ENCODE results near the gene CYP8B1. TPM values are rescaled to one million over a fixed set of nuclear protein-coding genes. Genes with fewer than 3 reads are reported as not detected.

Gene CYP8B1
- total RNA-seq, 2 donors from 2014 or later: 0.20 TPM; not detected in 1

DNA sequence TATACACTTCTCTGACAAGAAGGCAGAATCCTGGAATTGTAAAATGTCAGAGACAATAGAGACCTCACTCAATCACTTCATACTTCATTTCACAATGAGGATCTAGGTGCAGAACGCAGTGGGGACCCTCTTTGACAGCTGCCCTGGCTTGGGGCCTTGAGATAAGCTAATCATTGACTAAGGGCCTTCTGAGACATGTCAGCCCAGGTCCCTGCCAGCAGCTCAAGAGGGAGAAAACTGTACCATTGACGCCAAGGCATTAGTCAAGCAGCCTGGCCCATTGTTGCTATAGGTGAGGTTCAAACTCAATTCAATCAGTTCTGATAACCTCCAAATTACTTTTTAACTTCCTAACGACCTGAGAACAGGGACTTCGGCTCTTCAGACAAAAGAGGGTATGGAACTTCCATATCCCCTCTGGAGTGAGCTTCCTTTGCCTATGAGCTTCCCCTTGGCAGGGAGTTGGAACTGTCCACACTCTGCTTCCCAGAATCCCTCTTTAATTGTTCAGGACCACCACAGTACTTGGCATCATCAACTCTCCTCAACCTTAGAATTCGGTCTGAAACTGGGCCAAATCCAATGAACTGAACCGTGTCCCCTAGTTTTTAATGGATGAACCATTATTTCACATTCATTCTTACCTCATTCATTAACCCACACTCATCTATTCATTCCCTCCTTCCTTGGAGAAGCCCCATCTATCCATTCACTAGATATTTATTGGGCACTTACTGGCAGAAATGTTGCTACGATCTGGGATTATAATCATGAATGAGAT lies 1.5 kb upstream of the CYP8B1 start:
- no peaks in the 10 kb centered on the region for H3K9me3 ChIP-seq
- no peak overlapping the region for H3K27ac ChIP-seq
- H3K27me3 ChIP-seq: no peaks in the 10 kb centered on the region
- no peaks in the 10 kb centered on the region for H3K36me3 ChIP-seq
- intact Hi-C loops (cut with DNase I): no loop called here
- H3K4me3 ChIP-seq: no peak overlapping the region
- no peaks in the 10 kb centered on the region for H3K4me1 ChIP-seq
- TF ChIP-seq, protein P1, sequence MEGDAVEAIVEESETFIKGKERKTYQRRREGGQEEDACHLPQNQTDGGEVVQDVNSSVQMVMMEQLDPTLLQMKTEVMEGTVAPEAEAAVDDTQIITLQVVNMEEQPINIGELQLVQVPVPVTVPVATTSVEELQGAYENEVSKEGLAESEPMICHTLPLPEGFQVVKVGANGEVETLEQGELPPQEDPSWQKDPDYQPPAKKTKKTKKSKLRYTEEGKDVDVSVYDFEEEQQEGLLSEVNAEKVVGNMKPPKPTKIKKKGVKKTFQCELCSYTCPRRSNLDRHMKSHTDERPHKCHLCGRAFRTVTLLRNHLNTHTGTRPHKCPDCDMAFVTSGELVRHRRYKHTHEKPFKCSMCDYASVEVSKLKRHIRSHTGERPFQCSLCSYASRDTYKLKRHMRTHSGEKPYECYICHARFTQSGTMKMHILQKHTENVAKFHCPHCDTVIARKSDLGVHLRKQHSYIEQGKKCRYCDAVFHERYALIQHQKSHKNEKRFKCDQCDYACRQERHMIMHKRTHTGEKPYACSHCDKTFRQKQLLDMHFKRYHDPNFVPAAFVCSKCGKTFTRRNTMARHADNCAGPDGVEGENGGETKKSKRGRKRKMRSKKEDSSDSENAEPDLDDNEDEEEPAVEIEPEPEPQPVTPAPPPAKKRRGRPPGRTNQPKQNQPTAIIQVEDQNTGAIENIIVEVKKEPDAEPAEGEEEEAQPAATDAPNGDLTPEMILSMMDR (IDR thresholded peaks at IDR 0.05): no peak
- DNase-seq: no peak
- H3K9ac ChIP-seq (ENCODE audit: low read depth in 2 of 2, low read length in 2 of 2): no peak overlapping the region

GRCh38 chr3:42876401-42876800 lies 722 bp upstream of the CYP8B1 start:
- Histone ChIP-seq H3K9ac (ENCODE audit: low read depth in 2 of 2, low read length in 2 of 2) (no peak overlapping the region), H3K36me3 (no peaks in the 10 kb centered on the region), H3K9me3 (no peaks in the 10 kb centered on the region), H3K4me1 (no peaks in the 10 kb centered on the region), H3K4me3 (no peak overlapping the region), H3K27ac (no peak overlapping the region), H3K27me3 (no peaks in the 10 kb centered on the region)
- DNase-seq: no peak
- TF ChIP-seq, protein P1 (IDR thresholded peaks at IDR 0.05): no peak
- intact Hi-C loops (cut with DNase I): no loop called here

- no peaks in the 10 kb centered on the region for H3K9me3 ChIP-seq
- DNase-seq: no peak
- H3K27ac ChIP-seq: no peak overlapping the region
- H3K4me3 ChIP-seq: no peak overlapping the region
- no peaks in the 10 kb centered on the region for H3K27me3 ChIP-seq
- H3K36me3 ChIP-seq: no peaks in the 10 kb centered on the region
- no peak overlapping the region for H3K9ac ChIP-seq (ENCODE audit: low read depth in 2 of 2, low read length in 2 of 2)
- H3K4me1 ChIP-seq: no peaks in the 10 kb centered on the region
- intact Hi-C loops (cut with DNase I): no loop called here
- TF ChIP-seq, protein P1 (IDR thresholded peaks at IDR 0.05): no peak
These were observed 930 bp downstream of the CYP8B1 start for GRCh38 chr3:42874749-42875148.

DNA sequence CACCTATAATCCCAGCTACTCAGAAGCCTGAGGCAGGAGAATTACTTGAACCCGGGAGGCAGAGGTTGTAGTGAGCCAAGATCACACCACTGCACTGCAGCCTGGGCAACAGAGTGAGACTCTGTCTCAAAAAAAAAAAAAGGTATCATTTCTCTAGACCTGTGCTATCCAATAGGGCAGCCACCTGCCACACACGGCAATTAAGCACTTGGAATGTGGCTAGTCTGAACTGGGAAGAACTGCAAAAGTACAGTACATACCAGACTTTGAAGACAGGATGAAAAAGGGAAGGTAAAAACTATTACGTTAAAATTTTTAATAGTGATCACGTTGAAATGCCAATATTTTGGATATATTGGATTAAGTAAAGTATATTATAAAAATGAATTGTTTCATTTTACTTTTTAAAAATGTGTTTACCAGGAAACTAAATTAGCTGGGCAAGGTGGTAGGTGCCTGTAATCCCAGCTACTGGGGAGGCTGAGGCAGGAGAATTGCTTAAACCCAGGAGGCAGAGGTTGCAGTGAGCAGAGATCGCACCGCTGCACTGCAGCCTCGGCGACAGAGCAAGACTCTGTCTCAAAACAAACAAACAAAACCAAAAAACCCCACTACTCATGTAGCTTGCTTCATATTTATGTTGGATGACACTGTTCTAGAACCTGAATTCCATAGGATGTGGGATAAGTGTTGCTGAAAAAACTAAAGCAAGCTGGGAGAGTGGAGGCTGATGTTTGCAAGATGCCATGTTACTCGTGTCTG lies 2.3 kb downstream of the CYP8B1 start:
- TF ChIP-seq, protein P1 (IDR thresholded peaks at IDR 0.05): no peak
- intact Hi-C loops (cut with DNase I): no loop called here
- H3K27me3 ChIP-seq: no peaks in the 10 kb centered on the region
- H3K9me3 ChIP-seq: no peaks in the 10 kb centered on the region
- H3K9ac ChIP-seq (ENCODE audit: low read depth in 2 of 2, low read length in 2 of 2): no peak overlapping the region
- H3K27ac ChIP-seq: no peak overlapping the region
- no peaks in the 10 kb centered on the region for H3K36me3 ChIP-seq
- DNase-seq: no peak
- H3K4me3 ChIP-seq: no peak overlapping the region
- no peaks in the 10 kb centered on the region for H3K4me1 ChIP-seq

- Histone ChIP-seq H3K9me3 (no peaks in the 10 kb centered on the region), H3K36me3 (no peaks in the 10 kb centered on the region), H3K9ac (ENCODE audit: low read depth in 2 of 2, low read length in 2 of 2) (no peak overlapping the region), H3K4me1 (no peaks in the 10 kb centered on the region), H3K27me3 (no peaks in the 10 kb centered on the region), H3K27ac (no peak overlapping the region), H3K4me3 (no peak overlapping the region)
- DNase-seq: no peak
- TF ChIP-seq, protein P1 (IDR thresholded peaks at IDR 0.05): no peak
- intact Hi-C loops (cut with DNase I): no loop called here
These were observed 3.0 kb downstream of the CYP8B1 start for GRCh38 chr3:42872718-42873117.
